Rectal smooth muscle tissue (tissue), 1 donor: ENCODE data around the gene HCN2.
A peak's percentile ranks its signal among the peaks of the same experiment; 100 is the strongest.

Experiments used
- H3K27ac ChIP-seq: one replicate; pipeline ENCODE4 v1.7.0; 2013; ENCODE audit warnings: low read depth, low read length, inconsistent platforms
- H3K27me3 ChIP-seq: one replicate; pipeline ENCODE4 v1.7.0; 2013; ENCODE audit warnings: low read length; ENCODE audit not compliant: control insufficient read depth, insufficient read depth
- H3K36me3 ChIP-seq: one replicate; pipeline ENCODE4 v1.7.0; 2013; ENCODE audit warnings: low read length; ENCODE audit not compliant: control insufficient read depth, insufficient read depth
- H3K4me1 ChIP-seq: one replicate; pipeline ENCODE4 v1.7.0; 2013; ENCODE audit warnings: low read length; ENCODE audit not compliant: control insufficient read depth, insufficient read depth
- H3K4me3 ChIP-seq: one replicate; pipeline ENCODE4 v1.7.0; 2013; ENCODE audit warnings: low read length
- H3K9ac ChIP-seq: one replicate; pipeline ENCODE4 v1.7.0; 2013; ENCODE audit warnings: low read length

Gene HCN2

DNA sequence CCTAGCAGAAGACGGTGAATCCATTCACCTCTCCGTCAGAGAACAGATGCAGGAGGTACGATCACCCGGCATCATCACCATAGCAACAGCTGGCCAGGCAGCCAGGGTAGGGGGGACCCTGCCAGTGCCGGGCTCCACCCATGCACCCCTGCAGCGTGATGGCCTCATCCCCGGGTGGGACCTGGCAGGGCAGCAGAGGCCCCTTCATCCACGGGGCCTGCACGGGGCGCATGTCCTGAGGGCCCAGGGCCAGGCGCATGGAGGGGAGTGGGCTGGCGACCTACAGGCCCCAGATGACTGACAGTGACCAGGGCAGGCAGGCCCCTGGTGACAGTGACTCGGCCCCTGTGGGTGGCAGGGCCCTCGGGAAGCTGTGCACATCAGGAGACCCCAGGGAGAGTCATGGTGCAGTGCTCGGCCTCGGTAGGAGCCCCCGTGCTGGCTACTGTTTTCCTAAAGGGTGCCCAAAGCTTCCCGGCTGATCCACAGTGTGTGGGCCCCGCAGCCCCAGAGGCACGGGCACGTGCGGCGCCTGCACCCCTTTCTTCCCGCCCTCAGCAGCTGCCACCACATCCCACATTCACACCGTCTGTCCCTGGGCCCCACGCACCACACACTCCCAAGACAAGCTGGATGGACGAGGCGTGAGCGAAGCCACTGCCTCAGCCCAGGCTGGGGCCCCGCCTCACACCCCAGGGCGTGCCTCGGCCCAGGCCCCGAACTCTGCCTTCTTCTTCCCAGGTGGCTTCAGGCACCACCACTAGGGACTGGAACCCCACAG lies 68.6 kb downstream of the HCN2 start:
- H3K4me1 ChIP-seq, result peaks cover 5% of the 10 kb centered on the region
- peaks cover 6% of the 10 kb centered on the region for H3K36me3 ChIP-seq
- H3K9ac ChIP-seq, result no peak overlapping the region
- no peaks in the 10 kb centered on the region for H3K27me3 ChIP-seq
- no peak overlapping the region for H3K4me3 ChIP-seq
- H3K27ac ChIP-seq, result no peak overlapping the region

DNA sequence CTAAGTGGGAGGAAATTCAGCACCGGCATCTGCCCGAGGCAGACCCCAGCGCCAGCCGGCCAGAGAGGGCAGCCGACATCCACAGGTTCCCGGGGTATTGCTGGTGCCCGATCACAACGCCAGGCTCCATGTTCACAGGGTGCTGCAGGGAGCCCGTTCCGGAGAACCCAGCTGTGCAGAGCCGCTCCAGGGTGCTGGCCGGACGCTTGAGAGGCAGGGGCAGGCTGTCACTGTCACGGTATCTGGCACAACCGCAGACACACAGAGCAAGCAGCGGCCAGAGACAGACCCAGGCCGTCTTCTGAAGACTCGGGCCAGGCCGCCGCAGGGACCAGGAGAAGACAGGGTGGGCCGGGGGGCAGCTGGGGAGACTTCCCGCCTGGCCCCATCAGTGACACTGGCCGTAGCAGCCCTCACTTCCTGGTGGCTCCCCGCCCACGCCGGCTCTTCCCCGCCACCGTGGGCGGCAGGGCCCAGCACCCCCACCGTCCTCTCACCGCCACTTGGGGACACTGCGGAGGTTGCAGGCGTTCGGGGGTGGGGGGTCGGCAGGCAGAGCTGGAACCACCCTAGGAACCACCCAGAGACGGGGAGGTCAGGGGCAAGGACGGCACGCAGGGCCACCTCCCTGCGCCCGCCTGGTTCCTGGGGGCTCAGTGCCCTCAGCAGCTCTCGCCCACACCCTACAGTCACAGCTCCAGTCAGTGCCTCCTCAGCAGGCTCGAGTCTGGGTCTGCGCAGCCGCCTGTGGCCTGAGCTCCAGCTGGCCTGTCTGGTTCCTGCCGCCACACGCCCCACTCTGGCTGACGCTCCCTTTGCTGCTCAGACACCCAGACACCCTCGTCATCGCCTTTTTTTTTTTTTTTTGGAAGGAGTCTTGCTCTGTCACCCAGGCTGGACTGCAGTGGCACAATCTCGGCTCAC lies 69.5 kb downstream of the HCN2 start:
- Histone ChIP-seq H3K9ac (no peak overlapping the region), H3K36me3 (no peaks in the 10 kb centered on the region), H3K27me3 (no peaks in the 10 kb centered on the region), H3K27ac (no peak overlapping the region), H3K4me3 (no peak overlapping the region), H3K4me1 (peaks cover 10% of the 10 kb centered on the region)

DNA sequence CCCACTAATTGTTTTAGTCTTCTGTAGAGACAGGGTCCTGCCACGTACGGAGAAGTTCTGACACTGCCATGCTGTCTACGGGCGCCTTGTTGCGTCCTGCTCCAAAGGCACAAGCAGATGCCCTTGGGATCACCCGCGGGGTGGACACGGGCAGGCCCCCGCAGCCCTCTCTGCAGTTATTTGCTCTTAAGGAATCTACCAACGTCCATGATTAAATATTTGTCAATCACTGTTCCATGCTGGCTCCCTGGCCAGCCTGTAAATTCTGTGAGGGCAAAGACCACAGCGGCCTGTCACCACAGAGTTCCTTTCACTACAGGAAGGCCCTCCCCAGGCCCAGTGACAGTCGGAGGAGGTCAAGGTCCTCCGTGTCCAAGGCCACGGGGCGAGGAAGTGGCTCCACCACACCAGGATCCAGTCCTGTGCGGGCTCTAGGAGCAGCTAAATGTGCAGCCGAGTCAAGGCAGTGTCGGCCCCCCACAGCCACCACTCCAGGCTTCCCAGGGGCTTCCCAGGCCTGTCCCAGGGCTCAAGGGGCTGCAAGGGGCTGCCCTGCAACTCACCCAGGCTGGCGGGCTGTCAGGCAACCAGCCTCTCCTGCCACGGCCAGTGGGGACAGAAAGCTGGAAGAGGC lies 71.2 kb downstream of the HCN2 start:
- Histone ChIP-seq H3K27ac (peak overlapping the region; percentile 3), H3K4me3 (peak overlapping the region; percentile 54), H3K4me1 (peaks cover 10% of the 10 kb centered on the region), H3K27me3 (no peaks in the 10 kb centered on the region), H3K36me3 (no peaks in the 10 kb centered on the region), H3K9ac (no peak overlapping the region)

DNA sequence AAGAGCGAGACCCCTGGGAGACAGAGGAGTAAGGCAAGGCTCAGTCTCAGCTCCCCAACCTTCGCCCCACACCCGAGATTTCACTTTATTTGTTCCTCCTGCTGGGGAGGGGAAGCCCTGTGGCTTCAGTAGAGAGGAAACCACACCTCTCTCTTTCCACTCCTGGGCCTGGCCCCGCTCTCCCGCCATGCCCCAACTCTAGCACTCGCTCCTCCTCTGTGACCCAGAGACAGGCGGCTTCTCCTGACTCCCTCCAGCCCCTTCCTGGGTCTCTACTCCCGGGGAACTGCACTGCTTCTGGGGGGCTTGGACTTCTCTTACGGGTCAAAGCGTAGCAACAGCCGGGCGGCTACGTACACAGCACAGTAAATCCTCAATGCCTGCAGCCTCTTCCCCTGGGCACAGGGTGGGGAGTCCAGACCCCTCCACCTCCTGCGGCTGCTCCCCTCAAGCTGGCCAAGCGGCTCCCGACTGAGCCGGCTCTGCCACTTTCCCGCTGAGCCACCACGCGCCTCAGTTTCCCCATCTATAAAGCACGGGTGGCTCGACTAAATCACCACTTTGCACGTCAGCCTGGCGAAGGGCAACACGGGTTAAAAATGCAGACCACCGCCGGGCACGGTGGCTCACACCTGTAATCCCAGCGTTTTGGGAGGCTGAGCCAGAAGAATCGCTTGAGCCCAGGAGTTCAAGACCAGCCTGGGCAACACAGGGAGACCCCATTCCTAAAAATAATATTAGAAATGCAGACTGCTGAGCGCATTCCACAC lies 71.9 kb downstream of the HCN2 start:
- Histone ChIP-seq H3K4me3 (peak overlapping the region; percentile 54), H3K36me3 (no peaks in the 10 kb centered on the region), H3K9ac (peak overlapping the region; percentile 21), H3K27me3 (no peaks in the 10 kb centered on the region), H3K27ac (peak overlapping the region; percentile 3), H3K4me1 (peaks cover 10% of the 10 kb centered on the region)

DNA sequence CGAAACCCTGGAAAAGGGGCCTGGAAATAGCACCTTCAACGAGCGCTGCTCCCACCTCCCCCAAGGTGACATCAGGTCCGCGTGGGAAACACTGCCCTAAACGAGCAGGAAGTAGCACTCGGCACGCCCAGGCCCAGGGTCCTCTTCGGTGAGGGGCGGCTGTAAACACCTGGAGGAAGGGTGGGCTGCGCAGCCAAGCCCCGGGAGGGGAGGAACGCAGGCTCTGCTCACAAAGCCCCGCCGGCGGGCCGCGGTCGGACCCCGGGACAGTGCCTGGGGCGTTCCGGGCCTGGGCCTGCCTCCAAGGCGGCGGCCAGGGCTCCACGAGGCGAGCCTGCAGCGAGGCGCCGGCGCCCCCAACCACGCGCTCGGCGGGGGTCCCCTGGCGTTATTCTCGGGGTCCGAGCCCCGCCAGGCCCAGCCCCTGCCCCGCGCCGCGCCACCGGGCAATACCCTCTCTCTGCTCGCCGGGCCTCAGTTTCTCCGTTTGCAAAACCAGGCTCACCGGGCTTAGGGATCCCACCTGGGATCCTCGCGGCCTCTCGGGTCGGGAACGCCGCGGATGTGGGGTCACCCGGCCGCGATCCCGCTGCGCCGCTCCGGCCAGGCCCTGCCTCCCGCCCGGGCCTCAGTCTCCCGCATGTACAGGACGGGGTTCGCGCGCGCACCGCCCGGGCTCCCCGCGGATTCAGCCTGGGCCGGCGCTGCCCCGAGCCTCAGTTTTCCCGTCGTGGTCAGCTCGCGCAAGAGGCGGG lies 72.7 kb downstream of the HCN2 start:
- H3K27me3 ChIP-seq, result no peaks in the 10 kb centered on the region
- H3K9ac ChIP-seq, result peak overlapping the region; percentile 21
- H3K27ac ChIP-seq, result peak overlapping the region; percentile 67
- H3K4me3 ChIP-seq, result peak overlapping the region; percentile 54
- H3K36me3 ChIP-seq, result no peaks in the 10 kb centered on the region
- peaks cover 10% of the 10 kb centered on the region for H3K4me1 ChIP-seq

DNA sequence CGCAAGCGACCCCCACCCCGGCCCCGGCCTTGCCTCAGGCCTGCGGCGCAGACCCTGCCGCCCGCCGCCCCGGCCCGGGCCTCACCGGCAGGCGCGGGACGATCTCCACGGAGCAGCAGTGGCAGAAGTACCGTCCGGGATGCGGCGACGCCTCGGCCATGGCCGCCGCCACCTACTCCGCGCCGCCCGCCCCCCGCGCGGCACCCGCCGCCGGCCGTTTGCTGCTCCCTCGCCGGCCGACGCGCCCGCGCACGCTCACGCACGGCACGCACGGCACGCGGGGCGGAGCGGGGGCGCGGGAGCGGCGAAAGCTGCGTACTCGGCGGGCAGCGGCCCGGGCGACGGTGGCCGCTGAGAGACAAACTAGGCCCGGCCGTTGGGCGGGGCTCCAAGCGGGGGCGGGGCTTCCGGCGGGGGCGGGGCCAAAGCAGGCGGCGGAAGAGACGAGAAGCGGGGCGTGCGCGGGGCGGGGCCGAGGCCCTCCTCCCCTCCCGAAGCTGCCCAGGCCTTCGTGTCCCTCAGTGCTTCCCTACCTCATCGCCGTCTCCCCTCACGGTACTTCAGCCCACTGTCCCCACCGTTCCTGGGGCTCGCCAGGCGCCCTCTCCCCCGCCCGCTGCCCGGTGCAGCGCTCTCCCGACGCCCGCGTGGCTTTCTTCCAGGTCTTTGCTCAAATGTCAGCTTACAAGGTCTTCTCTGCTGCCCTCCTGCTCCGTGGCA lies 73.4 kb downstream of the HCN2 start, which contains the start of gene RNF126:
Gene RNF126, minus strand, starts transcription at position 253 of the 720 bp plus-strand sequence. Its CDS starts 93 bp downstream, at position 160.
- peak within 1 kb of the TSS; percentile 91 for H3K27ac ChIP-seq

DNA sequence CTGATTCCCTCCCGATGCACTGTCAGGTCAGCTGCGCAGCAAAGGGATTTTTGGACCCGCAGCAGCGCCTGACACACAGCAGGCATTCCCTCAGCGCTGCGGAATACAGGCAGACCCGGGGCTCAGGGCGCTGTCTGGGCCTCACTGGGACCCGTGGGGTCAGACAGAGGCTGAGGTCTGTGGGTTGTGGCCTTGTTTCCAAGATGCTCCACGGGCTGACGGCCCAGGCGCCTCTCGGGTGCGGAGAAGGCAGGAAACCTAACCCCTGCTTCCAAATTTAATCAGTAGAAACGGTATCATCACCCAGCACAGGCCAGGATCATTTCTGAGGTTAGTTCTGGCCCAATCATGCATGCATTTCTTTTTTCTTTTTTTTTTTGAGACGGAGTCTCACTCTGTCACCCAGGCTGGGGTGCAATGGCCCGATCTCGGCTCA lies 74.0 kb downstream of the HCN2 start:
- H3K36me3 ChIP-seq, result no peaks in the 10 kb centered on the region
- peak overlapping the region; percentile 82 for H3K4me3 ChIP-seq
- peak overlapping the region; percentile 74 for H3K9ac ChIP-seq
- peaks cover 10% of the 10 kb centered on the region for H3K4me1 ChIP-seq
- H3K27me3 ChIP-seq, result no peaks in the 10 kb centered on the region
- peak overlapping the region; percentile 91 for H3K27ac ChIP-seq

More for the DNA sequence above, 73.4 kb downstream of the HCN2 start, which contains the start of gene RNF126:
- peak within 1 kb of the TSS; percentile 74 for H3K9ac ChIP-seq
- H3K4me3 ChIP-seq, result peak within 1 kb of the TSS; percentile 82
- peaks cover 10% of the 10 kb centered on the region for H3K4me1 ChIP-seq
- H3K27me3 ChIP-seq, result no peaks in the 10 kb centered on the region
- H3K36me3 ChIP-seq, result no peaks in the 10 kb centered on the region

DNA sequence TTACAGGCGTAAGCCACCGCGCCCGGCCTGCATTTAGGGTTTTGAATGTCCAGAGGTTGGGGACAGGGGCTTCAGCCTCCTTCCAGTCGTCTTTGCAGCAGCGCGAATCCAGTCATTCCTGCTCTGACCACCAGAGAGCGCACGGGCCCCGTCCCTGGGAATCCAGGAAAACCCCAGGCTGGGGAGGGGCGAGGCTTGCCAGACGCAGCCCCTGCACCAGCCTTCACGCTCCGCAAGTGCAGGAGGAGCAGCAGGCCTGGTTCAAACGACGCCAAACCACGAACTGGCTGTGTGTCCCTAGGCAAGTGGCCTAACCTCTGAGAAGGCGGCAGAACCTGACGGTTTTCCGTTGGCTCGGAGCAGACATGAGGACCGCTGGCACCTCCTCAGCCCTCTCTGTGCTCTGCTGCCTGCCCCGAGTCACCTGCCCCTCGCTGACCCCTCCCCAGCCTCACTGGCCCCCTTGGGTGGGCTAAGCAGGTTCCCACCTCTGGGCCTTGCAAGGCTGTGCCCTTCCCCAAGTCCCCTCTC lies 75.3 kb downstream of the HCN2 start:
- Histone ChIP-seq H3K4me1 (peaks cover 10% of the 10 kb centered on the region), H3K9ac (no peak overlapping the region), H3K36me3 (no peaks in the 10 kb centered on the region), H3K27ac (no peak overlapping the region), H3K27me3 (no peaks in the 10 kb centered on the region), H3K4me3 (peak overlapping the region; percentile 54)
